ENCODE measurements around the gene SLC50A1.

DNA sequence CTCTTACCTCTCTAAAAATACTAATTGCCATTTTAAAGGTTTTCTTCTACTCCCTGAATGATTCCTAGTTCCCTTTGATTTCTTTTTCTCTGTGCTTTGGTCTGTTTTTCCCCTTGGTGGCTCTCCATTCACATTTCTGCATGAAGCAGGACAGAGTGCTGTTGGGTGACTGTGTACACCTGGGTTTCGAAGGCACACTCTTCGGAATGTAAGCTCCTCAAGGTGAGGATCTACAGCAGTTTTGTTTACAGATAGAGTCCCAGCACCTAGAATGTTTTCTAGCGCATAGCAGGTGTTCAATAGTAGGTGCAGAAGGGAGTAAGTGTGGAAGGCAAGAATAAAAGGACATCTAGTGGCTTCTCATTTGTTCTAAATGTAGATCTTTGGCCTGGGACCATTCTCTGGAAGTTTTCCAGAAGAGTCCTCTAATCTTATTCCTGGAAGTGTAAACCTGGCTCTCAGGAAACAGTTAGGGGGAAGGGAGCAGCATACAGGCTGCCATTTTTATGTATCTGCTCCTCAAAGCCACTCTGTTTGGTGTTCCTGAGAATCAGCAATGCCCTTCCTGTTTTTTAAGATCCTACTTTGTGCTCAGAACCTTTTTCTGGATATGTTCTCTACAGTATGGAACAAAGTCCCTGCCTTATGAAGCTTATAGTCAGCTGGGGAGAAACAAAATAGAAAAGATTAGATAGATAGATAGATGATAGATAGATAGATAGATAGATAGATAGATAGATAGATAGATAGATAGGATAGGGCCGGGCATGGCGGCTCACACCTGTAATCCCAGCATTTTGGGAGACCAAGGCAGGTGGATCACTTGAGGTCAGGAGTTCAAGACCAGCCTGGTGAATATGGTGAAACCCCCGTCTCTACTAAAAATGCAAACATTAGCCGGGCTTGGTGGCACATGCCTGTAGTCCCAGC lies 30.8 kb upstream of the SLC50A1 start:
- TF ChIP-seq POLR2A (IDR thresholded peaks at IDR 0.05), result no peak
- TF ChIP-seq, protein P1, sequence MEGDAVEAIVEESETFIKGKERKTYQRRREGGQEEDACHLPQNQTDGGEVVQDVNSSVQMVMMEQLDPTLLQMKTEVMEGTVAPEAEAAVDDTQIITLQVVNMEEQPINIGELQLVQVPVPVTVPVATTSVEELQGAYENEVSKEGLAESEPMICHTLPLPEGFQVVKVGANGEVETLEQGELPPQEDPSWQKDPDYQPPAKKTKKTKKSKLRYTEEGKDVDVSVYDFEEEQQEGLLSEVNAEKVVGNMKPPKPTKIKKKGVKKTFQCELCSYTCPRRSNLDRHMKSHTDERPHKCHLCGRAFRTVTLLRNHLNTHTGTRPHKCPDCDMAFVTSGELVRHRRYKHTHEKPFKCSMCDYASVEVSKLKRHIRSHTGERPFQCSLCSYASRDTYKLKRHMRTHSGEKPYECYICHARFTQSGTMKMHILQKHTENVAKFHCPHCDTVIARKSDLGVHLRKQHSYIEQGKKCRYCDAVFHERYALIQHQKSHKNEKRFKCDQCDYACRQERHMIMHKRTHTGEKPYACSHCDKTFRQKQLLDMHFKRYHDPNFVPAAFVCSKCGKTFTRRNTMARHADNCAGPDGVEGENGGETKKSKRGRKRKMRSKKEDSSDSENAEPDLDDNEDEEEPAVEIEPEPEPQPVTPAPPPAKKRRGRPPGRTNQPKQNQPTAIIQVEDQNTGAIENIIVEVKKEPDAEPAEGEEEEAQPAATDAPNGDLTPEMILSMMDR (IDR thresholded peaks at IDR 0.05), result no peak
- TF ChIP-seq EP300 (IDR thresholded peaks at IDR 0.05), result no peak

All from tibial nerve (tissue), 4 donors.